K562 (cell line): ENCODE measurements around the gene ALG1.

ENCODE experiments used
- EP300 ChIP-seq: IDR thresholded peaks from 2 replicates; pipeline ENCODE4 v1.6.1; 2012; ENCODE audit warnings: low read length, improper control_type of control experiment
- MTA3 ChIP-seq: fragments of 450-650 bp; formaldehyde crosslinking; IDR thresholded peaks from 2 replicates; pipeline ENCODE4 v1.6.1; 2017; ENCODE audit warnings: mild to moderate bottlenecking, borderline replicate concordance
- NFYB ChIP-seq: IDR thresholded peaks from 2 replicates; pipeline ENCODE4 v1.6.1; 2011; ENCODE audit warnings: mild to moderate bottlenecking, moderate library complexity; ENCODE audit not compliant: insufficient read length; ENCODE audit errors: extremely low read depth
- SMARCB1 ChIP-seq: IDR thresholded peaks from 2 replicates; pipeline ENCODE4 v1.6.1; 2011; ENCODE audit warnings: improper control_type of control experiment, low read depth; ENCODE audit not compliant: insufficient read length
- ZNF778 ChIP-seq: fragments of 450-650 bp; formaldehyde crosslinking; IDR thresholded peaks from 2 replicates; pipeline ENCODE4 v1.4.0; 2020; ENCODE audit warnings: mild to moderate bottlenecking, moderate library complexity
- TF ChIP-seq, protein P1 (sequence below): IDR thresholded peaks from 2 replicates; pipeline ENCODE4 v1.6.1; 2012; ENCODE audit warnings: low read depth, low read length, improper control_type of control experiment, borderline replicate concordance
- TF ChIP-seq, protein P2 (sequence below): fragments of 450-650 bp; formaldehyde crosslinking; IDR thresholded peaks from 2 replicates; pipeline ENCODE4 v1.4.0; 2020; ENCODE audit warnings: mild to moderate bottlenecking, moderate library complexity
- TF ChIP-seq, protein P3 (sequence below), 3 experiments: IDR thresholded peaks in 2 of 3; conservative IDR thresholded peaks in 1 of 3; 2 replicates each; pipeline ENCODE4 v1.5.1; 2011 to 2012; ENCODE audit warnings: low read length in 3 of 3, mild to moderate bottlenecking in 3 of 3, control low read depth in 2 of 3, improper control_type of control experiment in 1 of 3, inconsistent platforms in 1 of 3, low read depth in 1 of 3, mixed read lengths in 1 of 3, moderate library complexity in 1 of 3; ENCODE audit not compliant: insufficient read depth in 2 of 3
- TF ChIP-seq, protein P4 (sequence below): fragments of 450-650 bp; IDR thresholded peaks from 2 replicates; pipeline ENCODE4 v1.6.1; 2017; ENCODE audit warnings: antibody characterized with exemption
- TF ChIP-seq, protein P5 (sequence below), 3 experiments: fragments of 200-800 bp in 1 of 3; sonication (Bioruptor generic) in 1 of 3; sonication (generic) in 1 of 3; formaldehyde crosslinking in 1 of 3; IDR thresholded peaks; 2 replicates each; pipeline versions ENCODE4 v1.6.1 to v1.8.0; 2016 to 2022; ENCODE audit warnings: mild to moderate bottlenecking in 2 of 3, missing compliant biosample characterization in 2 of 3, missing genetic modification characterization in 2 of 3, missing genetic modification reagents in 1 of 3
- TF ChIP-seq, protein P6 (sequence below), 2 experiments: IDR thresholded peaks; 2 replicates each; pipeline ENCODE4 v1.6.1; 2012; ENCODE audit warnings: improper control_type of control experiment in 2 of 2, low read depth in 2 of 2, low read length in 2 of 2, borderline replicate concordance in 1 of 2
- TF ChIP-seq, protein P7 (sequence below): IDR thresholded peaks from 3 replicates; pipeline ENCODE4 v1.6.1; 2011; ENCODE audit warnings: borderline replicate concordance, mild to moderate bottlenecking; ENCODE audit not compliant: insufficient read length, insufficient read depth

DNA sequence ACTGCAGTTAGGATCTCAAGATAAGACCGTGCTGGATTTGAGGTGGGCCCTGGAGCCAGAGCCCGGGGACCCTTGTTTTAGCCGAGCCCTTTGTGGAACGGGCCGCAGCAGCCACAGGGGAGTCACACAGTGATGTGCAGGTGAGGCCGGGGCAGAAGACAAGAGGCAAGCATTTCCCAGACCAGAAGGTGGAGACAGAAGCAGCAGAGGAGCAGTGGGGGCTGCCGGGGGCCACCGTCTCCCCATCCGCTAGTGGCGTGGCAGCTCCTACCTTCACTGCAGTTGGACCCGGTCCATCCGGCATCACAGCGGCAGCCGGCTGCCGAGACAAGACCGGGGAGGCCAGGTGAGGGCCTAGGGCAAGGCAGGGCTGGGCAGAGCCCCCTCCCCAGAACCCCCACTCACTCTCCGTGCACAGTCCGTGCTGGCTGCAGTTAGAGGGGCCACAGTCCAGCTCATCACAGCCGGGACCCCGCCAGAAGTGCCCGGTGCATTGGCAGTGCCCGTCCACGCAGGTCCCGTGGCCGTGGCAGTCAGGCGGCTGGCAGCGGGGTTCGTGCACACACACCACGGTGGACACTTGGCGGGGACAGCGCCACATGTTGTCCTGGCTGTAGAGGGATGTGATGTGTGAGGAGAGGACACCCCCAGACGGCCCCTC lies 43.9 kb upstream of the ALG1 start:
- TF ChIP-seq EP300 (no peak), SMARCB1 (no peak), NFYB (no peak), MTA3 (no peak), ZNF778 (CRISPR knock-in tag) (no peak)
- TF ChIP-seq, protein P1, sequence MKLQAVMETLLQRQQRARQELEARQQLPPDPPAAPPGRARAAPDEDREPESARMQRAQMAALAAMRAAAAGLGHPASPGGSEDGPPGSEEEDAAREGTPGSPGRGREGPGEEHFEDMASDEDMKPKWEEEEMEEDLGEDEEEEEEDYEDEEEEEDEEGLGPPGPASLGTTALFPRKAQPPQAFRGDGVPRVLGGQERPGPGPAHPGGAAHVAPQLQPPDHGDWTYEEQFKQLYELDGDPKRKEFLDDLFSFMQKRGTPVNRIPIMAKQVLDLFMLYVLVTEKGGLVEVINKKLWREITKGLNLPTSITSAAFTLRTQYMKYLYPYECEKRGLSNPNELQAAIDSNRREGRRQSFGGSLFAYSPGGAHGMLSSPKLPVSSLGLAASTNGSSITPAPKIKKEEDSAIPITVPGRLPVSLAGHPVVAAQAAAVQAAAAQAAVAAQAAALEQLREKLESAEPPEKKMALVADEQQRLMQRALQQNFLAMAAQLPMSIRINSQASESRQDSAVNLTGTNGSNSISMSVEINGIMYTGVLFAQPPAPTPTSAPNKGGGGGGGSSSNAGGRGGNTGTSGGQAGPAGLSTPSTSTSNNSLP: no peak
- TF ChIP-seq, protein P2, sequence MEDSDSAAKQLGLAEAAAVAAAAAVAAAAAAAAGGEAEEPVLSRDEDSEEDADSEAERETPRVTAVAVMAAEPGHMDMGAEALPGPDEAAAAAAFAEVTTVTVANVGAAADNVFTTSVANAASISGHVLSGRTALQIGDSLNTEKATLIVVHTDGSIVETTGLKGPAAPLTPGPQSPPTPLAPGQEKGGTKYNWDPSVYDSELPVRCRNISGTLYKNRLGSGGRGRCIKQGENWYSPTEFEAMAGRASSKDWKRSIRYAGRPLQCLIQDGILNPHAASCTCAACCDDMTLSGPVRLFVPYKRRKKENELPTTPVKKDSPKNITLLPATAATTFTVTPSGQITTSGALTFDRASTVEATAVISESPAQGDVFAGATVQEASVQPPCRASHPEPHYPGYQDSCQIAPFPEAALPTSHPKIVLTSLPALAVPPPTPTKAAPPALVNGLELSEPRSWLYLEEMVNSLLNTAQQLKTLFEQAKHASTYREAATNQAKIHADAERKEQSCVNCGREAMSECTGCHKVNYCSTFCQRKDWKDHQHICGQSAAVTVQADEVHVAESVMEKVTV (CRISPR knock-in tag): no peak
- TF ChIP-seq, protein P3, sequence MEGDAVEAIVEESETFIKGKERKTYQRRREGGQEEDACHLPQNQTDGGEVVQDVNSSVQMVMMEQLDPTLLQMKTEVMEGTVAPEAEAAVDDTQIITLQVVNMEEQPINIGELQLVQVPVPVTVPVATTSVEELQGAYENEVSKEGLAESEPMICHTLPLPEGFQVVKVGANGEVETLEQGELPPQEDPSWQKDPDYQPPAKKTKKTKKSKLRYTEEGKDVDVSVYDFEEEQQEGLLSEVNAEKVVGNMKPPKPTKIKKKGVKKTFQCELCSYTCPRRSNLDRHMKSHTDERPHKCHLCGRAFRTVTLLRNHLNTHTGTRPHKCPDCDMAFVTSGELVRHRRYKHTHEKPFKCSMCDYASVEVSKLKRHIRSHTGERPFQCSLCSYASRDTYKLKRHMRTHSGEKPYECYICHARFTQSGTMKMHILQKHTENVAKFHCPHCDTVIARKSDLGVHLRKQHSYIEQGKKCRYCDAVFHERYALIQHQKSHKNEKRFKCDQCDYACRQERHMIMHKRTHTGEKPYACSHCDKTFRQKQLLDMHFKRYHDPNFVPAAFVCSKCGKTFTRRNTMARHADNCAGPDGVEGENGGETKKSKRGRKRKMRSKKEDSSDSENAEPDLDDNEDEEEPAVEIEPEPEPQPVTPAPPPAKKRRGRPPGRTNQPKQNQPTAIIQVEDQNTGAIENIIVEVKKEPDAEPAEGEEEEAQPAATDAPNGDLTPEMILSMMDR (IDR thresholded peaks at IDR 0.05 in 2 of 3, conservative IDR thresholded peaks at IDR 0.05 in 1 of 3; ENCODE audit: insufficient read depth in 2 of 3, low read depth in 1 of 3, low read length in 3 of 3): no peak
- TF ChIP-seq, protein P4, sequence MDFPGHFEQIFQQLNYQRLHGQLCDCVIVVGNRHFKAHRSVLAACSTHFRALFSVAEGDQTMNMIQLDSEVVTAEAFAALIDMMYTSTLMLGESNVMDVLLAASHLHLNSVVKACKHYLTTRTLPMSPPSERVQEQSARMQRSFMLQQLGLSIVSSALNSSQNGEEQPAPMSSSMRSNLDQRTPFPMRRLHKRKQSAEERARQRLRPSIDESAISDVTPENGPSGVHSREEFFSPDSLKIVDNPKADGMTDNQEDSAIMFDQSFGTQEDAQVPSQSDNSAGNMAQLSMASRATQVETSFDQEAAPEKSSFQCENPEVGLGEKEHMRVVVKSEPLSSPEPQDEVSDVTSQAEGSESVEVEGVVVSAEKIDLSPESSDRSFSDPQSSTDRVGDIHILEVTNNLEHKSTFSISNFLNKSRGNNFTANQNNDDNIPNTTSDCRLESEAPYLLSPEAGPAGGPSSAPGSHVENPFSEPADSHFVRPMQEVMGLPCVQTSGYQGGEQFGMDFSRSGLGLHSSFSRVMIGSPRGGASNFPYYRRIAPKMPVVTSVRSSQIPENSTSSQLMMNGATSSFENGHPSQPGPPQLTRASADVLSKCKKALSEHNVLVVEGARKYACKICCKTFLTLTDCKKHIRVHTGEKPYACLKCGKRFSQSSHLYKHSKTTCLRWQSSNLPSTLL: no peak
- TF ChIP-seq, protein P5, sequence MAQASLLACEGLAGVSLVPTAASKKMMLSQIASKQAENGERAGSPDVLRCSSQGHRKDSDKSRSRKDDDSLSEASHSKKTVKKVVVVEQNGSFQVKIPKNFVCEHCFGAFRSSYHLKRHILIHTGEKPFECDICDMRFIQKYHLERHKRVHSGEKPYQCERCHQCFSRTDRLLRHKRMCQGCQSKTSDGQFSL (CRISPR knock-in tag; IDR thresholded peaks at IDR 0.05): no peak
- TF ChIP-seq, protein P5 (tag; IDR thresholded peaks at IDR 0.05): no peak
- TF ChIP-seq, protein P6, sequence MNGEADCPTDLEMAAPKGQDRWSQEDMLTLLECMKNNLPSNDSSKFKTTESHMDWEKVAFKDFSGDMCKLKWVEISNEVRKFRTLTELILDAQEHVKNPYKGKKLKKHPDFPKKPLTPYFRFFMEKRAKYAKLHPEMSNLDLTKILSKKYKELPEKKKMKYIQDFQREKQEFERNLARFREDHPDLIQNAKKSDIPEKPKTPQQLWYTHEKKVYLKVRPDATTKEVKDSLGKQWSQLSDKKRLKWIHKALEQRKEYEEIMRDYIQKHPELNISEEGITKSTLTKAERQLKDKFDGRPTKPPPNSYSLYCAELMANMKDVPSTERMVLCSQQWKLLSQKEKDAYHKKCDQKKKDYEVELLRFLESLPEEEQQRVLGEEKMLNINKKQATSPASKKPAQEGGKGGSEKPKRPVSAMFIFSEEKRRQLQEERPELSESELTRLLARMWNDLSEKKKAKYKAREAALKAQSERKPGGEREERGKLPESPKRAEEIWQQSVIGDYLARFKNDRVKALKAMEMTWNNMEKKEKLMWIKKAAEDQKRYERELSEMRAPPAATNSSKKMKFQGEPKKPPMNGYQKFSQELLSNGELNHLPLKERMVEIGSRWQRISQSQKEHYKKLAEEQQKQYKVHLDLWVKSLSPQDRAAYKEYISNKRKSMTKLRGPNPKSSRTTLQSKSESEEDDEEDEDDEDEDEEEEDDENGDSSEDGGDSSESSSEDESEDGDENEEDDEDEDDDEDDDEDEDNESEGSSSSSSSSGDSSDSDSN (IDR thresholded peaks at IDR 0.05; ENCODE audit: borderline replicate concordance in 1 of 2, low read depth in 2 of 2, low read length in 2 of 2): no peak
- TF ChIP-seq, protein P7, sequence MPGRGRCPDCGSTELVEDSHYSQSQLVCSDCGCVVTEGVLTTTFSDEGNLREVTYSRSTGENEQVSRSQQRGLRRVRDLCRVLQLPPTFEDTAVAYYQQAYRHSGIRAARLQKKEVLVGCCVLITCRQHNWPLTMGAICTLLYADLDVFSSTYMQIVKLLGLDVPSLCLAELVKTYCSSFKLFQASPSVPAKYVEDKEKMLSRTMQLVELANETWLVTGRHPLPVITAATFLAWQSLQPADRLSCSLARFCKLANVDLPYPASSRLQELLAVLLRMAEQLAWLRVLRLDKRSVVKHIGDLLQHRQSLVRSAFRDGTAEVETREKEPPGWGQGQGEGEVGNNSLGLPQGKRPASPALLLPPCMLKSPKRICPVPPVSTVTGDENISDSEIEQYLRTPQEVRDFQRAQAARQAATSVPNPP: no peak
